Cardiac muscle cell (in vitro differentiated cells and primary cell): ENCODE data around the gene ATE1. TPM values are rescaled to one million over a fixed set of nuclear protein-coding genes. Genes with fewer than 3 reads are reported as not detected.

ENCODE experiments used
- DNase-seq, 2 donors: peaks; one replicate each; pipeline versions ENCODE4 v3.0.0 to v3.0.0-alpha.2; 2010 to 2017; ENCODE audit warnings: low read depth in 1 of 2, low spot score in 1 of 2
- H3K27ac ChIP-seq: fragments of 200-600 bp; sonication (generic); 2 replicates; pipeline ENCODE4 v1.5.1; 2016
- H3K27me3 ChIP-seq: fragments of 200-600 bp; sonication (generic); 2 replicates; pipeline ENCODE4 v1.6.0; 2016; ENCODE audit warnings: control low read depth
- H3K36me3 ChIP-seq: fragments of 200-600 bp; sonication (generic); 2 replicates; pipeline ENCODE4 v1.5.1; 2016; ENCODE audit warnings: control low read depth
- H3K4me1 ChIP-seq: fragments of 200-600 bp; sonication (generic); 2 replicates; pipeline ENCODE4 v1.8.1; 2017; ENCODE audit warnings: low read depth, mild to moderate bottlenecking, mixed run types
- H3K4me3 ChIP-seq: fragments of 200-600 bp; sonication (generic); 2 replicates; pipeline ENCODE4 v1.5.1; 2016; ENCODE audit warnings: mild to moderate bottlenecking
- H3K9me3 ChIP-seq: fragments of 200-600 bp; sonication (generic); 2 replicates; pipeline ENCODE4 v1.5.1; 2017; ENCODE audit warnings: low read depth, mild to moderate bottlenecking, control low read depth
- polyA plus RNA-seq: library from polyadenylated mRNA; unstranded; fragments of >200 nt; fragmentation: Nextera tagmentation; extraction: Ambion mirVana; gene quantifications from 2 replicates; pipeline ENCODE4 v1.2.1, GENCODE V29; 2016
- total RNA-seq: library from RNA; depleted of rRNA; stranded (reverse); fragments of >200 nt; gene quantifications from 2 replicates; pipeline ENCODE4 v1.2.3, GENCODE V29; 2016
- TF ChIP-seq, protein P1 (sequence below): IDR thresholded peaks from 2 replicates; pipeline ENCODE4 v1.5.1; 2012; ENCODE audit warnings: low read depth, mild to moderate bottlenecking, low read length

Gene ATE1
- total and polyA plus RNA-seq, 2 experiments from 2014 or later, result 18.4 to 21.4 TPM

DNA sequence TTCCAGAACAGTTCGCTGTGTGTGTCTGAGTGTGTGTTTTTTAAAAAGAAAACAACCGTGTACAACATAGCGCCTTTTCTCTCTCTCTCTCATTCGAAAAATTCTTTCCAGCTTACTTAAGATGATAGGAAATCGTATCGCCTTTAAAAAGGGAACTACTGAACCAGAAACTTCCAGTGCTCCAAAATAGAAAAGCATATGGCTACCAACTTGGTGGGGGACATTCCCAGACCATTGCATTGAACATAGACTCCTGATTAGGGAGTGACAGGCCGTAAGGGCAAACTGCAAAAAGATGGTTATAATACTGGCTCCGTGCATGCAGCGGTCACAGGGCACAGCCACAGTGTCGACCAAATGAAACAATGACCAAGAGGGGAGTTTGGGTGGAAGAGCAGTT lies 235.2 kb downstream of the ATE1 start:
- Histone ChIP-seq H3K9me3 (no peaks in the 10 kb centered on the region), H3K27me3 (no peaks in the 10 kb centered on the region), H3K4me1 (peaks cover 17% of the 10 kb centered on the region), H3K4me3 (no peak overlapping the region), H3K27ac (no peak overlapping the region), H3K36me3 (no peaks in the 10 kb centered on the region)
- TF ChIP-seq, protein P1, sequence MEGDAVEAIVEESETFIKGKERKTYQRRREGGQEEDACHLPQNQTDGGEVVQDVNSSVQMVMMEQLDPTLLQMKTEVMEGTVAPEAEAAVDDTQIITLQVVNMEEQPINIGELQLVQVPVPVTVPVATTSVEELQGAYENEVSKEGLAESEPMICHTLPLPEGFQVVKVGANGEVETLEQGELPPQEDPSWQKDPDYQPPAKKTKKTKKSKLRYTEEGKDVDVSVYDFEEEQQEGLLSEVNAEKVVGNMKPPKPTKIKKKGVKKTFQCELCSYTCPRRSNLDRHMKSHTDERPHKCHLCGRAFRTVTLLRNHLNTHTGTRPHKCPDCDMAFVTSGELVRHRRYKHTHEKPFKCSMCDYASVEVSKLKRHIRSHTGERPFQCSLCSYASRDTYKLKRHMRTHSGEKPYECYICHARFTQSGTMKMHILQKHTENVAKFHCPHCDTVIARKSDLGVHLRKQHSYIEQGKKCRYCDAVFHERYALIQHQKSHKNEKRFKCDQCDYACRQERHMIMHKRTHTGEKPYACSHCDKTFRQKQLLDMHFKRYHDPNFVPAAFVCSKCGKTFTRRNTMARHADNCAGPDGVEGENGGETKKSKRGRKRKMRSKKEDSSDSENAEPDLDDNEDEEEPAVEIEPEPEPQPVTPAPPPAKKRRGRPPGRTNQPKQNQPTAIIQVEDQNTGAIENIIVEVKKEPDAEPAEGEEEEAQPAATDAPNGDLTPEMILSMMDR, result no peak
- no peak for DNase-seq

DNA sequence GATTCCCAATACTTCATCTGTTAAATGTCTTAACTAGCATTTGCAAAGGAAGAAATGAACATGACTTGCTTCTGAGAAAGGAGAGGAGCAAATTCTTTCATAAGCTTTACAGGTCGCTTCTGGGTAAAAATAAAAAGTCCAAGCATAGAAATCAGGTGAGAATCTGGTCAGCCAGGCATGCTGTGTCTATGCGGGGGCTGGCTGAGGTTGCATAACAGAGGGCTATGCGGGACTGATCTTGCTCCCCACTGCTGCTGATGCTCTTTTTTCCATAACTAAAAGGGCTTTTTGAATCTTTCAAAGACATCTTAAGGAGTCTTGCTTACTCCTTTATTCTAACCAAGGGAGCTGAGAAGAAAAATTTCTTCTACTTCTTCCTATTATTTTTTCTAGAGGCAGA lies 236.9 kb downstream of the ATE1 start:
- TF ChIP-seq, protein P1, result no peak
- no peak overlapping the region for H3K4me3 ChIP-seq
- peaks cover 17% of the 10 kb centered on the region for H3K4me1 ChIP-seq
- no peak overlapping the region for H3K27ac ChIP-seq
- DNase-seq, result no peak
- H3K36me3 ChIP-seq, result no peaks in the 10 kb centered on the region
- no peaks in the 10 kb centered on the region for H3K9me3 ChIP-seq
- no peaks in the 10 kb centered on the region for H3K27me3 ChIP-seq

Other genes starting within 250 kb of the ATE1 start
- 82.5 and 86.3 TPM in 2 replicates for gene NSMCE4A, start 47.2 kb upstream of the ATE1 start, total RNA-seq
- gene NSMCE4A, start 47.2 kb upstream of the ATE1 start, polyA plus RNA-seq, result 76.4 and 86.2 TPM in 2 replicates
- 50.0 and 98.0 TPM in 2 replicates for gene TACC2, start 61.1 kb upstream of the ATE1 start, total RNA-seq
- gene TACC2, start 61.1 kb upstream of the ATE1 start, polyA plus RNA-seq, result 75.7 and 93.3 TPM in 2 replicates